ENCODE measurements around the gene IFT122. TPM values are rescaled to one million over a fixed set of nuclear protein-coding genes. Genes with fewer than 3 reads are reported as not detected.
A peak's percentile ranks its signal among the peaks of the same experiment; 100 is the strongest.

The IFT122 gene
- total and polyA plus RNA-seq, 7 donors = 4.2 to 21.4 (median 15.8) TPM

DNA sequence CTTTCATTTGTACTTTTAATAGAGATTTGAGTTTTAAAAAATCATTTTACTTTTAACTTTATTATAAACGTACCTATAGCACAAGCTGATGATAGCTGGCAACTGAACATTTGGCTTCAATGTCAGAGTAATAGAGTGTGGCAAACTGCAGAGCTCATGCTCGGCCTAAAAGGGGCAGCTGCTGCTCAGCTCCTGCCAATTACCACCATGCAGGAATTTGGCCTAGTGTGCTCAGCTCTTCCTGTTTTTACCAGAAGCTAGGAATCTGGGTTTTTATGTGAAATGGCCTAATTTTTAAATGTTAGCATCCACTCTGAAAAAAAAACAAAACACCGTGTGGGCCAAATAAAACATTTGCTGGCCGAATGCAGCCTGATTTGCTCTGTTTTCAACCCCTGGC is 1.8 kb downstream of the IFT122 start:
- Histone ChIP-seq H3K4me1 (peaks cover 0 to 46% (median 38%) of the 10 kb centered on the region in 4 donors), H3K27ac (peak overlapping the region; percentile 85 to 93 (median 88)), H3K4me3 (no peak overlapping the region), H3K27me3 (no peaks in the 10 kb centered on the region), H3K9me3 (no peaks in the 10 kb centered on the region), H3K36me3 (peaks cover 0 to 14% (median 4%) of the 10 kb centered on the region in 4 donors)
- intact Hi-C loops (cut with DNase I) = no loop called here
- no peak for DNase-seq
- WGBS, 2 donors = 47 to 60% methylated on average over 4 of the region's 4 CpGs
- TF ChIP-seq EP300 (IDR thresholded peaks at IDR 0.05) (no peak), POLR2AphosphoS5 (IDR thresholded peaks at IDR 0.05) (peak in 1 of 4 donors; percentile 8)

DNA sequence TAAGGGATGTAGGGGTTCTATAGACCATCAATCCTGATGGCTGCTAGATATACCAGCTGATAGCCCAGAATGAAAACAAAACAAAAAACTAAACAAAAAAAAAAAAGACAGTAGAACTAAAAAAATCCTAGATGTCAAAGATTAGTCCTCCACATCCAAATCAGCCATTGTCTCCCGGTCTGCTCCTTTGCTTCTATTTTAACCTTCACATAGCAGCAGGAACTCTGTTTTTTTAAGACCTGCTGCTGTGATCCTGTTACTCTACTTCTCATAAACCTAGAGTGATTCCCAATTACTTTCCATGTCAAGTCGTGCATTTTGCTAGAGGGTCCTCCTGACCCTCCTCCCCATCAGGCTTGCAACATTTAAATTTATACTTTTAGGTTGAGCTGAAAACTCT is 2.5 kb downstream of the IFT122 start:
- TF ChIP-seq POLR2AphosphoS5 (IDR thresholded peaks at IDR 0.05) (no peak), EP300 (IDR thresholded peaks at IDR 0.05) (no peak)
- peaks cover 0 to 7% (median 1%) of the 10 kb centered on the region in 4 donors for H3K36me3 ChIP-seq
- H3K9me3 ChIP-seq = no peaks in the 10 kb centered on the region
- H3K27me3 ChIP-seq = no peaks in the 10 kb centered on the region
- WGBS, 2 donors = 73 to 85% methylated on average over 2 of the region's 2 CpGs
- peak overlapping the region; percentile 85 to 93 (median 88) for H3K27ac ChIP-seq
- H3K4me3 ChIP-seq = no peak overlapping the region
- intact Hi-C loops (cut with DNase I) = no loop called here
- no peak for DNase-seq
- peaks cover 0 to 46% (median 38%) of the 10 kb centered on the region in 4 donors for H3K4me1 ChIP-seq

DNA sequence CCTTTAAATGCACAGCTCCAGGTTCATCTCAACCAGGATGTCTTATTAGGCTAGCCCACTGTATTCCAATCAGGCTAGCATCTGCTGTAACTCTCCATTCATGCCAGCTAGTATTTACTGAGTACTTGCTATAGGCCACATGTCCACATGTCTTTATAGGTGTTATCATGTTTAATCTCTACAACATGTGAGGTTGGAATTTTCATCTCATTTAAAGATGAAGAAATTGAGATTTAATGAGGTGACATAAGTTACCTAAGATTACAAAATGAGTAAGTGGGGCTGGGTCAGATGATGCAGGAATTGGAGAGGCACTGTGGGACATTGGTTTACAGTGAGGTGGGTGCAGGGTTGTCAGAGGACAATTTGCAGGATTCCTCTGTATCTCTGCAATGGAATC is 2.9 kb downstream of the IFT122 start:
- no peaks in the 10 kb centered on the region for H3K9me3 ChIP-seq
- peak overlapping the region; percentile 85 to 93 (median 88) for H3K27ac ChIP-seq
- DNase-seq = no peak
- no peak overlapping the region for H3K4me3 ChIP-seq
- TF ChIP-seq EP300 (IDR thresholded peaks at IDR 0.05) (no peak), POLR2A (IDR thresholded peaks at IDR 0.05) (no peak), POLR2AphosphoS5 (IDR thresholded peaks at IDR 0.05) (no peak)
- TF ChIP-seq, protein P1, sequence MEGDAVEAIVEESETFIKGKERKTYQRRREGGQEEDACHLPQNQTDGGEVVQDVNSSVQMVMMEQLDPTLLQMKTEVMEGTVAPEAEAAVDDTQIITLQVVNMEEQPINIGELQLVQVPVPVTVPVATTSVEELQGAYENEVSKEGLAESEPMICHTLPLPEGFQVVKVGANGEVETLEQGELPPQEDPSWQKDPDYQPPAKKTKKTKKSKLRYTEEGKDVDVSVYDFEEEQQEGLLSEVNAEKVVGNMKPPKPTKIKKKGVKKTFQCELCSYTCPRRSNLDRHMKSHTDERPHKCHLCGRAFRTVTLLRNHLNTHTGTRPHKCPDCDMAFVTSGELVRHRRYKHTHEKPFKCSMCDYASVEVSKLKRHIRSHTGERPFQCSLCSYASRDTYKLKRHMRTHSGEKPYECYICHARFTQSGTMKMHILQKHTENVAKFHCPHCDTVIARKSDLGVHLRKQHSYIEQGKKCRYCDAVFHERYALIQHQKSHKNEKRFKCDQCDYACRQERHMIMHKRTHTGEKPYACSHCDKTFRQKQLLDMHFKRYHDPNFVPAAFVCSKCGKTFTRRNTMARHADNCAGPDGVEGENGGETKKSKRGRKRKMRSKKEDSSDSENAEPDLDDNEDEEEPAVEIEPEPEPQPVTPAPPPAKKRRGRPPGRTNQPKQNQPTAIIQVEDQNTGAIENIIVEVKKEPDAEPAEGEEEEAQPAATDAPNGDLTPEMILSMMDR (IDR thresholded peaks at IDR 0.05) = no peak
- no peaks in the 10 kb centered on the region for H3K27me3 ChIP-seq
- peaks cover 0 to 42% (median 35%) of the 10 kb centered on the region in 4 donors for H3K4me1 ChIP-seq
- peaks cover 0 to 3% (median 0%) of the 10 kb centered on the region in 4 donors for H3K36me3 ChIP-seq
- intact Hi-C loops (cut with DNase I) = no loop called here

DNA sequence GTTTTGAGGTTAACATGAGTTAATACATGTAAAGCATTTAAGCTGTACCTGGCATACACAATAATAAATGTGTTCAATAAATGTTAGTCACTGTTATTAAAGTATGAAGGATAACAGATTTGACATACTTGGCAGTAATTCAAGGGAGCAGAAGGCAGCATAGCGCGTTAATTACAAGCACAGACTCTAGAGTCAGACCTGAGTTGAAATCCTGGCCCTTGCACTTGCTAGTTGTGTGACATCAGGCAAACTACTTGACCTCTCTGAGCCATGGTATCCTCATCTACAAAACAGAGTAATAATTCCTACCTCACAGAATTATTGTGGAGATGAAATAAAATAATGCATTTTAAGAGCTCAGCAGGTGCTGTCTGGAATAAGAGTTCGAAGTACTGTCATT is 5.4 kb downstream of the IFT122 start:
- no peaks in the 10 kb centered on the region for H3K9me3 ChIP-seq
- H3K27ac ChIP-seq = no peak overlapping the region
- TF ChIP-seq POLR2A (IDR thresholded peaks at IDR 0.05) (no peak), POLR2AphosphoS5 (IDR thresholded peaks at IDR 0.05) (no peak), EP300 (IDR thresholded peaks at IDR 0.05) (no peak)
- TF ChIP-seq, protein P1 (IDR thresholded peaks at IDR 0.05) = no peak
- WGBS, 2 donors = 77 to 94% methylated on average over 3 of the region's 3 CpGs
- no peaks in the 10 kb centered on the region for H3K27me3 ChIP-seq
- no peak for DNase-seq
- peaks cover 0 to 29% (median 26%) of the 10 kb centered on the region in 4 donors for H3K4me1 ChIP-seq
- intact Hi-C loops (cut with DNase I) = no loop called here
- H3K4me3 ChIP-seq = no peak overlapping the region
- H3K36me3 ChIP-seq = no peaks in the 10 kb centered on the region

DNA sequence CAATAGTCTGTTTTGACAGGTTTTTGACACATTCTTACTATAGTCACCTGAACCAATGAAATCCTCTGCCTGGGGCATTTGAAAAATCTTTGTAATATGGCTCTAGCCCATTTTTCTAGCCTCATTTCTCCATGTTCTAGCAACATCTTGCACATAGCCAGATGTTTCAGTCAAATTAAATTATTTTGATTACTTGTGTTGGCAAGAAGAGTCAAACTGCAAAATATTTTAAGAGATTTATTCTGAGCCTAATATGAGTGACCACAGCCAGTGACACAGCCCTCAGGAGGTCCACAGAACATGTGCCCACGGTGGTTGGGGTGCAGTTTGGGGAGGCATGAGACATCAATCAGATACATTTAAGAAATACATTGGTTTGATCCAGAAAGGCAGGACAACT is 6.9 kb downstream of the IFT122 start:
- H3K4me3 ChIP-seq = no peak overlapping the region
- peaks cover 0 to 15% (median 11%) of the 10 kb centered on the region in 4 donors for H3K4me1 ChIP-seq
- peaks cover 0 to 10% (median 1%) of the 10 kb centered on the region in 4 donors for H3K36me3 ChIP-seq
- H3K27me3 ChIP-seq = no peaks in the 10 kb centered on the region
- TF ChIP-seq EP300 (IDR thresholded peaks at IDR 0.05) (no peak), POLR2A (IDR thresholded peaks at IDR 0.05) (no peak), POLR2AphosphoS5 (IDR thresholded peaks at IDR 0.05) (no peak)
- TF ChIP-seq, protein P1 (IDR thresholded peaks at IDR 0.05) = no peak
- intact Hi-C loops (cut with DNase I) = no loop called here
- DNase-seq = no peak
- no peaks in the 10 kb centered on the region for H3K9me3 ChIP-seq
- H3K27ac ChIP-seq = no peak overlapping the region
- WGBS, 2 donors = 79 to 80% methylated on average over 1 of the region's 1 CpG
